WTC11 (cell line): Measurements from ENCODE around the gene PRR15L. TPM values are rescaled to one million over a fixed set of nuclear protein-coding genes. Genes with fewer than 3 reads are reported as not detected.

Experiments
- ATAC-seq: fragments of 200-7000 bp; cut with Tn5 transposase; 2 replicates; pipeline ENCODE4 v1.10.0; 2021; ENCODE audit warnings: mild to moderate bottlenecking, moderate library complexity
- CTCF ChIA-PET: fragments of 300-600 bp; sonication (Branson Sonifier 250); formaldehyde crosslinking; loops from one replicate; lab custom pipeline; 2021; ENCODE audit warnings: antibody characterized with exemption; lab: Charles Lee
- POLR2A ChIA-PET: fragments of 350-600 bp; sonication (Branson Sonifier 250); formaldehyde crosslinking; loops from one replicate; lab custom pipeline; 2021; ENCODE audit warnings: antibody characterized with exemption; lab: Charles Lee
- DNase-seq: peaks from one replicate; pipeline ENCODE4 v3.0.0; 2021; ENCODE audit warnings: low spot score
- H3K27ac Mint-ChIP-seq: 2 replicates; pipeline ENCODE4 v1.8.0; 2021; ENCODE audit warnings: mixed read lengths
- H3K27me3 Mint-ChIP-seq: 2 replicates; pipeline ENCODE4 v1.8.0; 2021; ENCODE audit warnings: low read depth, mild to moderate bottlenecking, moderate library complexity, mixed read lengths
- H3K36me3 Mint-ChIP-seq: 2 replicates; pipeline ENCODE4 v1.8.0; 2021; ENCODE audit warnings: mixed read lengths
- H3K4me1 Mint-ChIP-seq: 2 replicates; pipeline ENCODE4 v1.8.0; 2022; ENCODE audit warnings: mixed read lengths
- H3K4me3 Mint-ChIP-seq: 2 replicates; pipeline ENCODE4 v1.8.0; 2021; ENCODE audit warnings: mild to moderate bottlenecking, moderate library complexity, mixed read lengths
- H3K9me3 Mint-ChIP-seq: 2 replicates; pipeline ENCODE4 v1.8.0; 2021; ENCODE audit warnings: mixed read lengths
- TEAD1 ChIP-seq: sonication (generic); formaldehyde crosslinking; IDR thresholded peaks from 2 replicates; pipeline ENCODE4 v1.8.0; 2022; ENCODE audit warnings: mild to moderate bottlenecking, missing genetic modification reagents
- ZNF138 ChIP-seq: sonication (generic); formaldehyde crosslinking; conservative IDR thresholded peaks from 2 replicates; pipeline ENCODE4 v1.8.1; 2022; ENCODE audit warnings: mild to moderate bottlenecking, moderate library complexity, missing genetic modification reagents
- ZNF423 ChIP-seq: fragments of 250-450 bp; sonication (Bioruptor Pico); IDR thresholded peaks from 2 replicates; pipeline ENCODE4 v2.1.2; 2022; ENCODE audit warnings: mild to moderate bottlenecking, moderate library complexity
- total RNA-seq: library from RNA; stranded (reverse); gene quantifications from 3 replicates; pipeline ENCODE4 v1.2.3, GENCODE V29; 2021

Gene PRR15L
- total RNA-seq, 1 experiment from 2014 or later, result 0.59 TPM

DNA sequence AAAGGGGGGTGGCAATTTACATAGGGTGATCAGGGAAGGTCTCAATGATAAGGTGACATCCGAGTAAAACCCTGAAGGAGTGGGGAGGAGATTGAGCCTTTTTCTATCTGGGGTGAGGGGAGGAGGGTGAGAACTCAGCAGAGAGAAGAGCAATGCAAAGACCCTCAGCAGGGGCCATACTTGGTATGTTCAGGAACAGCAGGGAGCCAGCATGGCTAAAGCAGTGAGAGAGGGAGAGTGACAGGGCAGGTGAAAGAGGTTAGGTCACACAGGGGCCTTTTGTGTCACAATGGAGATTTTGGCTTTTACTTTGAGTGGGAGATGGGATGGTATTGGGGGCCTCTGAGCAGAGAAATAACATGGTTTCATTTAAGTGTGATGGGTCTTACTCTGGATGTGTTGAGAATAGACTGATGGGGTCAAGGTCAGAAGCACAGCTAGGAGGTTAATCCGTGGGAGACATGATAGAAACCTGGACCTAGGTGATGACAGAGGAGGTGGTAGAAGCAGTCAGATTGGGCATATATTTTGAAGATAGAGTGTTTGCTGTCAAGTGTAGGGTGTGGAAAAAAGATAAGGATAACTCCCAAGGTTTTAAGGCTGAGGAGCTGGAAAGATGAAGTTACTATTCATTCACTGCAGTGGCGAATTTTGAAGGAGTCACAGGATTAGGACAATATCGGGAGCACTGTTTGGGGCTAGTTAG is 55.5 kb downstream of the PRR15L start:
- ATAC-seq, result peak; percentile 79
- peaks cover 48% of the 10 kb centered on the region for H3K4me1 Mint-ChIP-seq
- DNase-seq, result peak; percentile 67

More for the DNA sequence above, 55.5 kb downstream of the PRR15L start:
- TF ChIP-seq ZNF138 (CRISPR knock-in tag), result no peak
- peak; percentile 88 for TF ChIP-seq ZNF423 (CRISPR knock-in tag)
- peak; percentile 31; the same call in 1 of the 2 replicates for TF ChIP-seq TEAD1 (CRISPR knock-in tag)
- Mint-ChIP-seq H3K27ac (peak overlapping the region; percentile 18), H3K27me3 (no peaks in the 10 kb centered on the region), H3K36me3 (peaks cover 3% of the 10 kb centered on the region; the same call in 1 of the 2 replicates), H3K9me3 (no peaks in the 10 kb centered on the region), H3K4me3 (peak overlapping the region; percentile 2)
- ChIA-PET POLR2A (no interaction called here), CTCF (interaction anchor here (0.5 to 1.6 kb wide), 8 partner anchors 11 to 263 kb away, joined by 3 to 4 read pairs (median 3); no protein-coding TSS in a partner anchor)

Other genes with a start within 250 kb of the PRR15L start
- gene TBX21, start 224.6 kb downstream of the PRR15L start, total RNA-seq, result 0.15 to 0.18 TPM in 2 of 3 replicates, not detected in the other
- gene OSBPL7, start 136.1 kb downstream of the PRR15L start, total RNA-seq, result 8.2 to 13.5 TPM (median 10.7 TPM) in 3 replicates
- gene MRPL10, start 126.3 kb downstream of the PRR15L start, total RNA-seq, result 80.1 to 87.0 TPM (median 85.3 TPM) in 3 replicates
- 0.09 to 0.39 TPM (median 0.30 TPM) in 3 replicates for gene LRRC46, start 126.2 kb downstream of the PRR15L start, total RNA-seq
- gene SCRN2, start 116.6 kb downstream of the PRR15L start, total RNA-seq, result 50.8 to 54.1 TPM (median 51.6 TPM) in 3 replicates
- 2.0 to 3.3 TPM (median 2.3 TPM) in 3 replicates for gene SP6, start 106.7 kb downstream of the PRR15L start, total RNA-seq
- 9.9 to 11.5 TPM (median 10.7 TPM) in 3 replicates for gene SP2, start 61.6 kb downstream of the PRR15L start, total RNA-seq
- gene PNPO, start 16.3 kb downstream of the PRR15L start, total RNA-seq, result 12.2 to 17.8 TPM (median 17.2 TPM) in 3 replicates
- 128 to 143 TPM (median 138 TPM) in 3 replicates for gene CDK5RAP3, start 13.2 kb upstream of the PRR15L start, total RNA-seq
- gene COPZ2, start 79.9 kb upstream of the PRR15L start, total RNA-seq, result 0.37 to 0.44 TPM in 2 of 3 replicates, not detected in the other
- gene NFE2L1, start 90.5 kb upstream of the PRR15L start, total RNA-seq, result 130 to 149 TPM (median 131 TPM) in 3 replicates
- gene CBX1, start 143.6 kb upstream of the PRR15L start, total RNA-seq, result 162 to 167 TPM (median 165 TPM) in 3 replicates
- 19.3 to 24.5 TPM (median 20.1 TPM) in 3 replicates for gene SNX11, start 149.9 kb upstream of the PRR15L start, total RNA-seq